Neural progenitor cell (in vitro differentiated cells): ENCODE measurements around the gene SNCAIP.

Experiments
- CTCF ChIP-seq: fragments of 200-600 bp; sonication (generic); IDR thresholded peaks from 2 replicates; pipeline ENCODE4 v1.5.1; 2017; ENCODE audit warnings: antibody characterized with exemption, mild to moderate bottlenecking
- EZH2phosphoT487 ChIP-seq: fragments of 200-600 bp; sonication (generic); IDR thresholded peaks from 2 replicates; pipeline ENCODE4 v1.6.1; 2017; ENCODE audit warnings: antibody characterized with exemption

GRCh38 chr5:122447879-122448278 is 135.8 kb downstream of the SNCAIP start:
- TF ChIP-seq CTCF: no peak
- TF ChIP-seq EZH2phosphoT487: no peak
